Endodermal cell (in vitro differentiated cells): ENCODE results near the gene PCBP3. TPM values are rescaled to one million over a fixed set of nuclear protein-coding genes. Genes with fewer than 3 reads are reported as not detected.

Experiments used
- DNase-seq: peaks from one replicate; pipeline ENCODE4 v3.0.0-alpha.2; 2017
- H3K27ac ChIP-seq: 2 replicates; pipeline ENCODE4 v1.5.1; 2013; ENCODE audit warnings: mild to moderate bottlenecking, low read depth, low read length, moderate library complexity
- H3K27me3 ChIP-seq: 2 replicates; pipeline ENCODE4 v1.6.1; 2013; ENCODE audit warnings: mild to moderate bottlenecking, low read length, moderate library complexity; ENCODE audit not compliant: insufficient read depth, control insufficient read depth, poor library complexity, severe bottlenecking
- H3K36me3 ChIP-seq: 2 replicates; pipeline ENCODE4 v1.7.0; 2013; ENCODE audit warnings: mild to moderate bottlenecking, low read length, moderate library complexity; ENCODE audit not compliant: control insufficient read depth, insufficient read depth
- H3K4me1 ChIP-seq: one replicate; pipeline ENCODE4 v1.7.0; 2013; ENCODE audit warnings: low read length; ENCODE audit not compliant: control insufficient read depth, insufficient read depth
- H3K4me3 ChIP-seq: 2 replicates; pipeline ENCODE4 v1.5.1; 2013; ENCODE audit warnings: mild to moderate bottlenecking, low read length, moderate library complexity
- H3K9ac ChIP-seq: 2 replicates; pipeline ENCODE4 v1.6.1; 2013; ENCODE audit warnings: mild to moderate bottlenecking, low read length, moderate library complexity; ENCODE audit not compliant: poor library complexity, severe bottlenecking; ENCODE audit errors: extremely low read depth
- H3K9me3 ChIP-seq: 2 replicates; pipeline ENCODE4 v1.6.1; 2013; ENCODE audit warnings: mild to moderate bottlenecking, low read length, moderate library complexity; ENCODE audit not compliant: control insufficient read depth
- H3K27ac Mint-ChIP-seq: 2 replicates; pipeline ENCODE4 v1.8.0; 2020; ENCODE audit warnings: mixed read lengths
- H3K27me3 Mint-ChIP-seq: 2 replicates; pipeline ENCODE4 v1.8.0; 2021; ENCODE audit warnings: mild to moderate bottlenecking, mixed read lengths; ENCODE audit not compliant: insufficient read depth
- H3K36me3 Mint-ChIP-seq: 2 replicates; pipeline ENCODE4 v1.8.0; 2020; ENCODE audit warnings: low read depth, mixed read lengths
- H3K4me1 Mint-ChIP-seq: 2 replicates; pipeline ENCODE4 v1.8.0; 2020; ENCODE audit warnings: mixed read lengths
- H3K4me3 Mint-ChIP-seq: 2 replicates; pipeline ENCODE4 v1.8.0; 2020; ENCODE audit warnings: mild to moderate bottlenecking, moderate library complexity, mixed read lengths
- H3K9me3 Mint-ChIP-seq: 2 replicates; pipeline ENCODE4 v1.8.0; 2020; ENCODE audit warnings: mild to moderate bottlenecking, mixed read lengths
- WGBS, 2 experiments: methylation state at CpG; one replicate each; pipeline versions ENCODE4 v1.1.5 to v1.1.7; 2013; ENCODE audit warnings: missing lambda C conversion rate in 2 of 2, mixed read lengths in 1 of 2; ENCODE audit not compliant: insufficient coverage in 1 of 2, insufficient read length in 1 of 2; 5-methylcytosine and 5-hydroxymethylcytosine counted together
- total RNA-seq, 2 donors: library from RNA; stranded (reverse); fragmentation: NEBNext Ultra II Directional in 1 of 2; extraction: Animal tissue kit (Norgen Biotek cat#: 25700) in 1 of 2; gene quantifications; 2 replicates in 1 of 2; 3 replicates in 1 of 2; pipeline ENCODE4 v1.2.1, GENCODE V29; 2021
- TF ChIP-seq, protein P1 (sequence below): fragments of 200-600 bp; sonication (generic); conservative IDR thresholded peaks from 2 replicates; pipeline ENCODE4 v1.5.0; 2021; ENCODE audit warnings: antibody characterized with exemption, mild to moderate bottlenecking

PCBP3 gene
- total RNA-seq, 2 donors from 2014 or later: 2.1 to 10.6 TPM

DNA sequence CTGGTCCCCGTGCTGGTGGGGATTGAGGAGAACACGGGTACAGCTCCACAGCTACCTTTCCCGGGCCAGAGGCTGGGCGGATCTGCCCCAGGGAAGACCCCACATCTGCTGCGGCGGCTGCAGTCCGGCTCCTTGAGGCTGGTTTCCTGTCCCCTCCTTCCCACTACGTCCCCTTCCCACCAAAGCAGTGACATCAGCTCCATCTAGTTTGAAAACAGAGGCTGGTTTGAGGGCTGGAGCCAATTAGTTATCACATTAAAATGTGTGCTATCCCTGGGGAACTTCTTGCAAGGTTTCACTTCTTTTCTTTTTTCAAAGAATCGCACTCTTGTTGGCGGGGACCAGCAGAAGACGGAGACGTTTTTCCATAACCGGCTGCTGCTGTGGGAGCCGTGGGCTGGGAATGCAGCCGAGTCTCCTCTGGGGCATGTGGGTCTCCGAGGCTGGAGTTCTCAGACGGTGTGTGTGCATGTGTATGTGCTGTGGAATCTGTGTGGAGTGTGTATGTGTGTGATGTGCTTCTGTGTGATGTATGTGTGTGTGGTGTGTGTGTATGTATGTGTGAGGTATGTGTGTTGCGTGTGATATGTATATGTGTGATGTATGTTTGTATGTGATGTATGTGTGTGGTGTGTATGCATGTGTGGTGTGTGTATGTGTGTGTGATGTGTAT is 8.9 kb upstream of the PCBP3 start:
- no peak overlapping the region for H3K4me3 Mint-ChIP-seq
- H3K9me3 Mint-ChIP-seq: no peaks in the 10 kb centered on the region
- Histone ChIP-seq H3K27me3 (peaks cover 6% of the 10 kb centered on the region), H3K36me3 (no peaks in the 10 kb centered on the region), H3K27ac (no peak overlapping the region), H3K4me1 (no peaks in the 10 kb centered on the region), H3K4me3 (no peak overlapping the region), H3K9ac (no peak overlapping the region), H3K9me3 (peaks cover 7% of the 10 kb centered on the region)
- no peak overlapping the region for H3K27ac Mint-ChIP-seq
- TF ChIP-seq, protein P1, sequence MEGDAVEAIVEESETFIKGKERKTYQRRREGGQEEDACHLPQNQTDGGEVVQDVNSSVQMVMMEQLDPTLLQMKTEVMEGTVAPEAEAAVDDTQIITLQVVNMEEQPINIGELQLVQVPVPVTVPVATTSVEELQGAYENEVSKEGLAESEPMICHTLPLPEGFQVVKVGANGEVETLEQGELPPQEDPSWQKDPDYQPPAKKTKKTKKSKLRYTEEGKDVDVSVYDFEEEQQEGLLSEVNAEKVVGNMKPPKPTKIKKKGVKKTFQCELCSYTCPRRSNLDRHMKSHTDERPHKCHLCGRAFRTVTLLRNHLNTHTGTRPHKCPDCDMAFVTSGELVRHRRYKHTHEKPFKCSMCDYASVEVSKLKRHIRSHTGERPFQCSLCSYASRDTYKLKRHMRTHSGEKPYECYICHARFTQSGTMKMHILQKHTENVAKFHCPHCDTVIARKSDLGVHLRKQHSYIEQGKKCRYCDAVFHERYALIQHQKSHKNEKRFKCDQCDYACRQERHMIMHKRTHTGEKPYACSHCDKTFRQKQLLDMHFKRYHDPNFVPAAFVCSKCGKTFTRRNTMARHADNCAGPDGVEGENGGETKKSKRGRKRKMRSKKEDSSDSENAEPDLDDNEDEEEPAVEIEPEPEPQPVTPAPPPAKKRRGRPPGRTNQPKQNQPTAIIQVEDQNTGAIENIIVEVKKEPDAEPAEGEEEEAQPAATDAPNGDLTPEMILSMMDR: no peak
- WGBS, 2 experiments: 88% methylated on average over 8 to 18 of the region's 18 CpGs
- H3K4me1 Mint-ChIP-seq: no peaks in the 10 kb centered on the region
- no peak for DNase-seq
- no peaks in the 10 kb centered on the region for H3K36me3 Mint-ChIP-seq
- peaks cover 2% of the 10 kb centered on the region for H3K27me3 Mint-ChIP-seq

DNA sequence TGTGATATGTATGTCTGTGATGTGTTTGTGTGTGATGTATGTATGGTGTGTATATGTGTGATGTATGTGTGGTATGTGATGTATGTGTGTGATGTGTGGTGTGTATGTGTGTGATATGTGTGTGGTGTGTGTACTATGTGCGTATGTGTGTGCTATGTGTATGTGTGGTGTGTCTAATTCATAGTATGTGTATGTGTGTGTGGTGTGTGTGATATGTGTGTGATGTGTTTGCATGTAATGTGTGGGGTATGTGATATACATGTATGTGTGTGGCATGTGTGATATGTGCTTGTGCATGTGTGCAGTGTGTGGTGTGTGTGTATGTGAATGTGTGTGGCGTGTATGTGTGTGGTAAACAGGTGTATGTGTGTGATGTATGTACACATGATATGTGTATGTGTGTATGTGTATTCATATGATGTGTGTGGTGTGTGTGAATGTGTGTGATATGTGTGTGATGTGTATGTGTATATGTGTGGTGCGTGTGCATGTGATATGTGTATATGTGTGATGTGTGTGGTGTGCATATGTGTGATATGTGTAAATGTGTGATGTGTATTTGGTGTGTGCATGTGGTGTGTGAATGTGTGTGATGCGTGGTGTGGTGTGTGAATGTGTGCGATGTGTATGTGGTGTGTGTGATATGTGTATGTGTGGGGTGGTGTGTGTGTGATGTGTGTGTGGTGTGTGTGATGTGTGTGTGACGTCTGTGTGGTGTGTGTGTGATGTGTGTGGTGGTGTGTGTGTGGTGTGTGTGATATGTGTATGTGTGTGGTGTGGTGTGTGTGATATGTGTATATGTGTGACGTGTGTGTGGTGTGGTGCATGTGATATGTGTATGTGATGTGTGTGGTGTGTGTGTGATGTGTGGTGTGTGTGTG is 8.0 kb upstream of the PCBP3 start:
- Mint-ChIP-seq H3K36me3 (no peaks in the 10 kb centered on the region), H3K4me3 (no peak overlapping the region), H3K27me3 (peaks cover 2% of the 10 kb centered on the region), H3K9me3 (no peaks in the 10 kb centered on the region), H3K27ac (no peak overlapping the region), H3K4me1 (no peaks in the 10 kb centered on the region)
- peaks cover 9% of the 10 kb centered on the region for H3K27me3 ChIP-seq
- TF ChIP-seq, protein P1: no peak
- H3K27ac ChIP-seq: no peak overlapping the region
- H3K9me3 ChIP-seq: peaks cover 7% of the 10 kb centered on the region
- DNase-seq: no peak
- H3K9ac ChIP-seq: no peak overlapping the region
- no peaks in the 10 kb centered on the region for H3K4me1 ChIP-seq
- 65 to 76% methylated on average over 4 to 7 of the region's 7 CpGs for WGBS, 2 experiments
- no peaks in the 10 kb centered on the region for H3K36me3 ChIP-seq
- no peak overlapping the region for H3K4me3 ChIP-seq

DNA sequence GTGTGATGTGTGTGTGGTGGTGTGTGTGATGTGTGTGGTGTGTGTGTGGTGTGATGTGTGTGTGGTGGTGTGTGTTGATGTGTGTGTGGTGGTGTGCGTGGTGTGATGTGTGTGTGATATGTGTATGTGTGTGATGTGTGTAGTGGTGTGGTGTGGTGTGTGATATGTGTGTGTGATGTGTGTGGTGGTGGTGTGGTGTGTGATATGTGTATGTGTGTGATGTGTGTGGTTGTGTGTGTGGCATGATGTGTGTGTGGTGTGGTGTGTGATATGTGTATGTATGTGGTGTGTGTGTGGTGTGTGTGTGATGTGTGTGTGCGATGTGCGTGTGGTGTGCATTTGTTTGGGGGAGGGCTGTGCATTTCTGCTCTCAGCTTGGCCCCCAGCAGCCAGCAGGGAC is 7.1 kb upstream of the PCBP3 start:
- no peak overlapping the region for H3K27ac Mint-ChIP-seq
- H3K4me1 ChIP-seq: no peaks in the 10 kb centered on the region
- H3K9ac ChIP-seq: no peak overlapping the region
- WGBS, 2 experiments: 93% methylated on average over 3 of the region's 3 CpGs; no CpG with 5 or more reads in 1 of the 2 experiments
- H3K4me1 Mint-ChIP-seq: peaks cover 1% of the 10 kb centered on the region
- TF ChIP-seq, protein P1: no peak
- H3K9me3 ChIP-seq: peaks cover 7% of the 10 kb centered on the region
- H3K9me3 Mint-ChIP-seq: no peaks in the 10 kb centered on the region
- peaks cover 7% of the 10 kb centered on the region for H3K27me3 Mint-ChIP-seq
- H3K4me3 ChIP-seq: no peak overlapping the region
- H3K36me3 ChIP-seq: no peaks in the 10 kb centered on the region
- H3K27me3 ChIP-seq: peaks cover 12% of the 10 kb centered on the region
- H3K4me3 Mint-ChIP-seq: no peak overlapping the region
- H3K36me3 Mint-ChIP-seq: no peaks in the 10 kb centered on the region
- no peak overlapping the region for H3K27ac ChIP-seq
- DNase-seq: no peak
